Measurements from ENCODE around the gene RNASEH2C.

The RNASEH2C gene

GRCh38 chr11:65680192-65680743 lies 40.3 kb downstream of the RNASEH2C start:
- TF ChIP-seq ZFX (IDR thresholded peaks at IDR 0.05; ENCODE audit: borderline replicate concordance) (no peak), CTCF (IDR thresholded peaks at IDR 0.05) (no peak)
- H3K27ac ChIP-seq, result no peak overlapping the region

DNA sequence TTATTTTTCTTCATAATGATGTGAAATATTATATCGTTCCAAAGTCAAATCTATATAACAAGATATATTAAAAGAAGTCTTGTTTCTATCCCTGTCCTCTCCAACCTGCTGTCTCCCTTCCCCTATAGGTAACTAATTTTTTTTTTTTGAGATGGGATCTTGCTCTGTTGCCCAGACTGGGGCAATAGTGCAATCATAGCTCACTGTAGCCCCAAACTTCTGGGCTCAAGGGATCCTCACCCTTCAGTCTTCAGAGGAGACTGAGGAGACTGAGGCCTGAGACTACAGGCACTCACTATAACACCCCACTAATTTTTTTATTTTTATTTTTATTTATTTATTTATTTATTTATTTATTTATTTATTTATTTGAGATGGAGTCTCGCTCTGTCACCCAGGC lies 47.6 kb downstream of the RNASEH2C start:
- TF ChIP-seq CTCF (IDR thresholded peaks at IDR 0.05), result no peak
- no peak for TF ChIP-seq ZFX (IDR thresholded peaks at IDR 0.05; ENCODE audit: borderline replicate concordance)
- H3K27ac ChIP-seq, result no peak overlapping the region

DNA sequence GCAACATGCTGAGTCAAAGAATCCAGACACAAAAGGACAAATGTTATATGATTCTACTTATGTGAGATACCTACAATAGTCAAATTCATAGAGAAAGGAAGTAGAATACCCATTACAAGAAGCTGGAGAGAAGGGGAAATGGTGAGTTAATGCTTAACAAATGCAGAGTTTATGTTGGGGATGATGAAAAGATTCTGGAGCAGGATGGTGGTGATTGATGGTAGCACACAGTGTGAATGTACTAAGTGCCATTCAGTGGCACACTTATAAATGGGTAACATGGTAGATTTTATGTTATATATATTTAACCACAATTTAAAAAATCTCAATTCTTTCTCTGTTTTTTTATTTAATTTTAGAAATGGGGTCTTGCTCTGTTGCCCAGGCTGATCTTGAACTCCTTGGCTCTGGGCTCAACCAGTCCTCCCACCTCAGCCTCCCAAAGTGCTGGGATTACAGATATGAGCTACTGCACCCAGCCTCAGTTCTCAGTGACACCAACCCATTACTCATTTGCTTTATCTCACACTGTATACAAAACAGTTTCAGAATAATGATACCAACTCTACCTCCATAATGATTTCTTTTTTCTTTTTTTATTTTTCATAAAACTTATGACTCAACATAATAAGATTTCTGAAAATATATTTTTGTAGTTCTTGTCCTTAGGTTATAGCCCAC lies 48.3 kb downstream of the RNASEH2C start:
- H3K27ac ChIP-seq, result no peak overlapping the region
- TF ChIP-seq CTCF (IDR thresholded peaks at IDR 0.05), result no peak
- no peak for TF ChIP-seq ZFX (IDR thresholded peaks at IDR 0.05; ENCODE audit: borderline replicate concordance)
